HL-60 (cell line): Measurements from ENCODE around the gene TCHH.

ENCODE experiments used
- DNase-seq, 2 experiments: peaks; one replicate each; pipeline ENCODE4 v3.0.0-alpha.2; 2010 to 2020; ENCODE audit warnings: low read depth in 1 of 2, low spot score in 1 of 2
- H3K27ac ChIP-seq: fragments of 250-450 bp; sonication (Bioruptor Pico); replicated peaks from 2 replicates; pipeline ENCODE4 v1.5.1; 2020; ENCODE audit warnings: mild to moderate bottlenecking, moderate library complexity
- H3K27me3 ChIP-seq: fragments of 250-450 bp; sonication (Bioruptor Pico); 2 replicates; pipeline ENCODE4 v1.5.1; 2021; ENCODE audit warnings: mild to moderate bottlenecking, moderate library complexity; ENCODE audit not compliant: insufficient read depth, poor library complexity, severe bottlenecking
- H3K4me3 ChIP-seq: replicated peaks from 2 replicates; pipeline ENCODE4 v1.5.1; 2011; ENCODE audit warnings: mild to moderate bottlenecking, control low read depth, low read length; ENCODE audit not compliant: insufficient read depth
- CTCF ChIP-seq: IDR thresholded peaks from one replicate; pipeline ENCODE4 v1.5.1; 2011; ENCODE audit warnings: low read length, control low read depth, inconsistent platforms; ENCODE audit not compliant: insufficient read depth
- GABPA ChIP-seq: IDR thresholded peaks from 2 replicates; pipeline ENCODE4 v1.6.1; 2012; ENCODE audit warnings: low read depth
- POLR2AphosphoS5 ChIP-seq: IDR thresholded peaks from 2 replicates; pipeline ENCODE4 v1.6.1; 2012; ENCODE audit warnings: low read depth
- REST ChIP-seq: IDR thresholded peaks from 2 replicates; pipeline ENCODE4 v1.6.1; 2012; ENCODE audit warnings: low read depth; ENCODE audit not compliant: insufficient replicate concordance
- SPI1 ChIP-seq: IDR thresholded peaks from 2 replicates; pipeline ENCODE4 v1.6.1; 2012; ENCODE audit warnings: low read depth, mild to moderate bottlenecking, borderline replicate concordance

TCHH gene

GRCh38 chr1:152143150-152143887 is 28.1 kb upstream of the TCHH start:
- no peak overlapping the region for H3K4me3 ChIP-seq
- TF ChIP-seq REST (no peak), SPI1 (no peak), CTCF (no peak)
- no peaks in the 10 kb centered on the region for H3K27me3 ChIP-seq
- H3K27ac ChIP-seq = no peak overlapping the region
- DNase-seq = no peak

GRCh38 chr1:152141971-152142584 is 26.8 kb upstream of the TCHH start:
- peak; percentile 5 to 46 for DNase-seq
- TF ChIP-seq CTCF (peak; percentile 60), POLR2AphosphoS5 (no peak)
- Histone ChIP-seq H3K4me3 (no peak overlapping the region), H3K27me3 (no peaks in the 10 kb centered on the region), H3K27ac (no peak overlapping the region)

GRCh38 chr1:152137215-152137614 is 22.0 kb upstream of the TCHH start:
- Histone ChIP-seq H3K4me3 (no peak overlapping the region), H3K27me3 (no peaks in the 10 kb centered on the region), H3K27ac (no peak overlapping the region)
- TF ChIP-seq REST (no peak), POLR2AphosphoS5 (no peak), SPI1 (no peak), GABPA (no peak), CTCF (no peak)
- DNase-seq = no peak

- TF ChIP-seq POLR2AphosphoS5 (no peak), REST (no peak)
- H3K27ac ChIP-seq = no peak overlapping the region
- H3K27me3 ChIP-seq = peaks cover 3% of the 10 kb centered on the region
- H3K4me3 ChIP-seq = no peak overlapping the region
- DNase-seq = no peak
Observed at GRCh38 chr1:152130186-152130585, 14.9 kb upstream of the TCHH start.
